HG03108 (cell line): ENCODE data around the gene CLEC16A.

Experiments used
- ATAC-seq: cut with Tn5 transposase; IDR thresholded peaks from one replicate; pipeline ENCODE4 v1.9.1; 2021; ENCODE audit warnings: moderate library complexity; ENCODE audit not compliant: unreplicated experiment

Gene CLEC16A

GRCh38 chr16:11010575-11011221, 66.3 kb downstream of the CLEC16A start:
- ATAC-seq = no peak

GRCh38 chr16:11011326-11011725, 67.0 kb downstream of the CLEC16A start:
- ATAC-seq = no peak

- no peak for ATAC-seq
Observed at GRCh38 chr16:11012841-11013240, 68.5 kb downstream of the CLEC16A start.

GRCh38 chr16:11014136-11014535, 69.8 kb downstream of the CLEC16A start:
- no peak for ATAC-seq

- no peak for ATAC-seq
Observed at GRCh38 chr16:11015076-11015475, 70.7 kb downstream of the CLEC16A start.

GRCh38 chr16:11015607-11016006, 71.2 kb downstream of the CLEC16A start:
- ATAC-seq = no peak

- no peak for ATAC-seq
Observed at GRCh38 chr16:11016524-11016988, 72.2 kb downstream of the CLEC16A start.

- ATAC-seq = no peak
Observed at GRCh38 chr16:11016993-11017392, 72.6 kb downstream of the CLEC16A start.

- no peak for ATAC-seq
Observed at GRCh38 chr16:11017499-11017898, 73.1 kb downstream of the CLEC16A start.

GRCh38 chr16:11020388-11020787, 76.0 kb downstream of the CLEC16A start:
- ATAC-seq = no peak

- ATAC-seq = no peak
Observed at GRCh38 chr16:11020792-11021551, 76.6 kb downstream of the CLEC16A start.

- ATAC-seq = no peak
Observed at GRCh38 chr16:11022002-11022401, 77.6 kb downstream of the CLEC16A start.

- ATAC-seq = no peak
Observed at GRCh38 chr16:11023262-11024039, 79.1 kb downstream of the CLEC16A start.

GRCh38 chr16:11024333-11025053, 80.1 kb downstream of the CLEC16A start:
- ATAC-seq = no peak

GRCh38 chr16:11025120-11025531, 80.8 kb downstream of the CLEC16A start:
- ATAC-seq = peak; percentile 65

- no peak for ATAC-seq
Observed at GRCh38 chr16:11029948-11030347, 85.6 kb downstream of the CLEC16A start.

- ATAC-seq = no peak
Observed at GRCh38 chr16:11030990-11031510, 86.7 kb downstream of the CLEC16A start.

GRCh38 chr16:11032000-11032921, 87.9 kb downstream of the CLEC16A start:
- no peak for ATAC-seq

GRCh38 chr16:11032922-11033291, 88.5 kb downstream of the CLEC16A start:
- ATAC-seq = no peak
